A673 (cell line): ENCODE data around the gene NEK5. TPM values are rescaled to one million over a fixed set of nuclear protein-coding genes. Genes with fewer than 3 reads are reported as not detected.

Experiments used
- BruUV-seq: library from RNA; stranded (reverse); fragments of 400-500 nt; replicated peaks from 2 replicates; lab custom pipeline; 2021; lab: Mats Ljungman, UMichigan
- CTCF ChIA-PET: fragments of 300-600 bp; sonication (Branson Sonifier 250); formaldehyde crosslinking; loops from one replicate; lab custom pipeline; 2022; ENCODE audit warnings: antibody characterized with exemption; lab: Charles Lee
- POLR2A ChIA-PET: fragments of 300-600 bp; sonication (Branson Sonifier 250); formaldehyde crosslinking; loops from one replicate; lab custom pipeline; 2022; ENCODE audit warnings: antibody characterized with exemption; ENCODE audit not compliant: low non-redundant PET; lab: Charles Lee
- DNase-seq: peaks from one replicate; pipeline ENCODE4 v3.0.0-alpha.2; 2015; ENCODE audit warnings: low spot score
- H3K27ac ChIP-seq: fragments of 200-600 bp; sonication (generic); 2 replicates; pipeline ENCODE4 v1.5.1; 2016; ENCODE audit warnings: mixed run types, low read depth, mild to moderate bottlenecking, mixed read lengths, antibody characterized with exemption, low read length; ENCODE audit not compliant: poor library complexity, severe bottlenecking
- H3K27me3 ChIP-seq: fragments of 200-600 bp; sonication (generic); replicated peaks from 2 replicates; pipeline ENCODE4 v1.6.1; 2017; ENCODE audit warnings: mixed run types, low read depth, mild to moderate bottlenecking, mixed read lengths, antibody characterized with exemption, low read length; ENCODE audit not compliant: insufficient read depth, poor library complexity
- H3K36me3 ChIP-seq: fragments of 200-600 bp; sonication (generic); 2 replicates; pipeline ENCODE4 v1.6.1; 2016; ENCODE audit warnings: mixed run types, mild to moderate bottlenecking, mixed read lengths, antibody characterized with exemption, low read length; ENCODE audit not compliant: insufficient read depth, poor library complexity, severe bottlenecking
- H3K4me1 ChIP-seq: fragments of 200-600 bp; sonication (generic); 2 replicates; pipeline ENCODE4 v1.6.1; 2017; ENCODE audit warnings: mixed run types, mild to moderate bottlenecking, mixed read lengths, antibody characterized with exemption, low read length; ENCODE audit not compliant: insufficient read depth, poor library complexity, severe bottlenecking
- H3K4me3 ChIP-seq: fragments of 200-600 bp; sonication (generic); 2 replicates; pipeline ENCODE4 v1.5.1; 2016; ENCODE audit warnings: low read depth, mixed run types, mild to moderate bottlenecking, mixed read lengths, low read length; ENCODE audit not compliant: poor library complexity, severe bottlenecking
- H3K9me3 ChIP-seq: fragments of 200-600 bp; sonication (generic); 2 replicates; pipeline ENCODE4 v1.6.1; 2016; ENCODE audit warnings: mixed run types, low read depth, mild to moderate bottlenecking, mixed read lengths, antibody characterized with exemption, low read length; ENCODE audit not compliant: poor library complexity, severe bottlenecking
- EZH2 ChIP-seq: fragments of 200-600 bp; sonication (generic); IDR thresholded peaks from 2 replicates; pipeline ENCODE4 v1.6.1; 2017; ENCODE audit warnings: borderline replicate concordance, low read depth, mild to moderate bottlenecking, mixed read lengths, antibody characterized with exemption, low read length; ENCODE audit not compliant: poor library complexity, severe bottlenecking
- intact Hi-C: fragments of 100-400 bp; cut with micrococcal nuclease; formaldehyde crosslinking; loops from one replicate; pipeline ENCODE4 v1.10.0; 2022; ENCODE audit not compliant: unreplicated experiment
- total RNA-seq: library from RNA; stranded (reverse); gene quantifications from 2 replicates; pipeline ENCODE4 v1.2.3, GENCODE V29; 2021
- TF ChIP-seq, protein P1 (sequence below): fragments of 300-800, 200-600 bp; sonication (generic); conservative IDR thresholded peaks from 2 replicates; pipeline ENCODE4 v1.5.1; 2017; ENCODE audit warnings: low read depth, mild to moderate bottlenecking, antibody characterized with exemption, low read length, moderate library complexity, mixed read lengths

NEK5 gene
- total RNA-seq, 1 experiment from 2014 or later: not detected

DNA sequence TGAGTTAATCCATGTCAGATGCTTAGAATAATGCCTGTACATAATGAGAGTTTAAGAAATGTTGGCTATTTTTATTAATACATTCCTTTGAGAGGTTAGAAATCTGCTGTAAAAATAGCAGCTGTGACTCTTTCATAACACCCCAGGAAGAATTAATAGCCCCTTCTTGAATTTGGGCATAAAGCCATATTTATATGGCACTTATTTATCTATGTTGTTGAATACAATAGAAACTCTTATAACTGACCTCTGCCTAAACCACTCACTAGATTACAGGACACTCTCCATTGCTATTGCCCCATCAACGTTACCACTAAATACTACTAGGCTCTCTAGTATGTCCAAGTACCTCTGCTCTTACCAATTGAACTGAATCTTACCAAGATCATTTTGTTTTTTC, 16.3 kb downstream of the NEK5 start:
- POLR2A ChIA-PET: no interaction called here
- CTCF ChIA-PET: no interaction called here

DNA sequence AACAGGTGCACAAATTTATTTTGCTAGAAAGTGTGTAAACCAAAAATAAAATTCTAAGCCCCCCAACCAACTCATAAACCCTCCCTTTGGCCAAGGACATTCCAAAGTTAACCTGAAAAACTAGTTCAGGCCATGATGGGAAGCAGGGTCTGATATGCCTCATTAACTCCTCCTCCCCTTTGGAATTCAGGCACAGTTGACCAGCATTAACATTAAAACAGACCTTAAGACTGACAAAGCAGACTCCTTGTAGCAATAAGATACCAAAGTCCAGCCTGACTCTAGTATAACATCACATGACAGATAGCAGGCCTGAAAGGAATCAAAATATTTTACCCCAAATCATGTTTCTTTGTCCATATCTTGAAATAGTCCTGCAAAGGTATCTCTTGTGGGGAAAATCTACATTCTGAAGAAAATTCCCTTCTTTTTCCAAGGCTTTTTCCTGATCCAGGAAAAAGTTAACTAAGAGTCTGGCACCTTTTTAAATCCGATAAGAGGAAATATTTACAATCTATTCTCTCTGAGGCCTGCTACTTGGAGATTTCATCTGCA, 19.7 kb downstream of the NEK5 start:
- H3K27ac ChIP-seq: no peak overlapping the region
- BruUV-seq: no TSS peak
- no peak for TF ChIP-seq EZH2
- TF ChIP-seq, protein P1, sequence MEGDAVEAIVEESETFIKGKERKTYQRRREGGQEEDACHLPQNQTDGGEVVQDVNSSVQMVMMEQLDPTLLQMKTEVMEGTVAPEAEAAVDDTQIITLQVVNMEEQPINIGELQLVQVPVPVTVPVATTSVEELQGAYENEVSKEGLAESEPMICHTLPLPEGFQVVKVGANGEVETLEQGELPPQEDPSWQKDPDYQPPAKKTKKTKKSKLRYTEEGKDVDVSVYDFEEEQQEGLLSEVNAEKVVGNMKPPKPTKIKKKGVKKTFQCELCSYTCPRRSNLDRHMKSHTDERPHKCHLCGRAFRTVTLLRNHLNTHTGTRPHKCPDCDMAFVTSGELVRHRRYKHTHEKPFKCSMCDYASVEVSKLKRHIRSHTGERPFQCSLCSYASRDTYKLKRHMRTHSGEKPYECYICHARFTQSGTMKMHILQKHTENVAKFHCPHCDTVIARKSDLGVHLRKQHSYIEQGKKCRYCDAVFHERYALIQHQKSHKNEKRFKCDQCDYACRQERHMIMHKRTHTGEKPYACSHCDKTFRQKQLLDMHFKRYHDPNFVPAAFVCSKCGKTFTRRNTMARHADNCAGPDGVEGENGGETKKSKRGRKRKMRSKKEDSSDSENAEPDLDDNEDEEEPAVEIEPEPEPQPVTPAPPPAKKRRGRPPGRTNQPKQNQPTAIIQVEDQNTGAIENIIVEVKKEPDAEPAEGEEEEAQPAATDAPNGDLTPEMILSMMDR: no peak
- ChIA-PET POLR2A (no interaction called here), CTCF (no interaction called here)
- no peaks in the 10 kb centered on the region for H3K9me3 ChIP-seq
- H3K4me3 ChIP-seq: no peak overlapping the region
- no peaks in the 10 kb centered on the region for H3K27me3 ChIP-seq
- intact Hi-C loops: no loop called here
- no peak for DNase-seq
- no peaks in the 10 kb centered on the region for H3K4me1 ChIP-seq
- H3K36me3 ChIP-seq: no peaks in the 10 kb centered on the region

More for the DNA sequence above, 16.3 kb downstream of the NEK5 start:
- TF ChIP-seq, protein P1: no peak
- TF ChIP-seq EZH2: no peak
- no TSS peak for BruUV-seq
- Histone ChIP-seq H3K36me3 (no peaks in the 10 kb centered on the region), H3K9me3 (no peaks in the 10 kb centered on the region), H3K27ac (no peak overlapping the region), H3K27me3 (no peaks in the 10 kb centered on the region), H3K4me1 (no peaks in the 10 kb centered on the region), H3K4me3 (no peak overlapping the region)
- intact Hi-C loops: no loop called here
- no peak for DNase-seq

DNA sequence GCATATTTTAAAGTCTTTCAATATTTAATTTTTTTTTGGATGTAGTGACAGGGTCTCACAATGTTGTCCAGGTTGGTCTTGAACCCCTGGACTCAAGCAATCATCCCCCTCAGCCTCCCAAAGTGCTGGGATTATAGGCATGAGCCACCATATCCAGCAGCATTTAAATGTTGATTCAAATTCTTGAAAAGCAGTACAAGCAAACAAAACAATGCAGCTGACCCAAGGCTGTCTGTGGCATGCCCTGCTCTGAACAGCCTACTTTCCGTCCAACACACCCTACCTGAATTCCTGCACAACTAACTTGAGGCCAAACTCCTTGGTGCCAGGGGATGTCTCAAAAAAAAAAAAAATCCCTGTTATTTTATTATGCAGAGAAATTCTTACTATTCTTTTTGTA, 23.0 kb downstream of the NEK5 start:
- H3K27ac ChIP-seq: no peak overlapping the region
- intact Hi-C loops: no loop called here
- no peaks in the 10 kb centered on the region for H3K9me3 ChIP-seq
- no peak overlapping the region for H3K4me3 ChIP-seq
- ChIA-PET POLR2A (no interaction called here), CTCF (no interaction called here)
- H3K4me1 ChIP-seq: no peaks in the 10 kb centered on the region
- no TSS peak for BruUV-seq
- no peaks in the 10 kb centered on the region for H3K27me3 ChIP-seq
- DNase-seq: no peak
- TF ChIP-seq EZH2: no peak
- TF ChIP-seq, protein P1: no peak
- H3K36me3 ChIP-seq: no peaks in the 10 kb centered on the region
